Sigmoid colon (tissue), 7 donors: ENCODE data around the gene CORO1A. TPM values are rescaled to one million over a fixed set of nuclear protein-coding genes. Genes with fewer than 3 reads are reported as not detected.

Experiments
- DNase-seq: peaks from one replicate; pipeline ENCODE4 v3.0.0-alpha.2; 2019
- H3K27ac ChIP-seq, 4 donors: fragments of 200-600 bp; sonication (generic); one replicate each; pipeline ENCODE4 v1.5.1; 2016 to 2019; ENCODE audit warnings: mild to moderate bottlenecking in 1 of 4
- H3K27me3 ChIP-seq, 3 donors: fragments of 200-600 bp; sonication (generic); one replicate each; pipeline ENCODE4 v1.5.1; 2019; ENCODE audit warnings: mild to moderate bottlenecking in 1 of 3
- H3K36me3 ChIP-seq, 4 donors: fragments of 200-600 bp; sonication (generic); one replicate each; pipeline ENCODE4 v1.5.1; 2016 to 2019
- H3K4me1 ChIP-seq, 4 donors: fragments of 200-600 bp; sonication (generic); one replicate each; pipeline ENCODE4 v1.5.1; 2017 to 2019
- H3K4me3 ChIP-seq, 4 donors: fragments of 200-600 bp; sonication (generic); one replicate each; pipeline ENCODE4 v1.5.1; 2017 to 2019; ENCODE audit warnings: mild to moderate bottlenecking in 2 of 4, moderate library complexity in 1 of 4
- H3K9me3 ChIP-seq, 4 donors: fragments of 200-600 bp in 3 of 4; sonication (generic) in 3 of 4; one replicate each; pipeline versions ENCODE4 v1.5.1 to v1.6.1; 2013 to 2019
- CTCF ChIP-seq, 4 experiments: fragments of 450-650 bp in 3 of 4; fragments of 200-600 bp in 1 of 4; IDR thresholded peaks; one replicate each; pipeline ENCODE4 v1.5.1; 2016 to 2019; ENCODE audit warnings: antibody characterized with exemption in 4 of 4, mild to moderate bottlenecking in 3 of 4, moderate library complexity in 2 of 4
- EP300 ChIP-seq, 4 donors: sonication (generic); formaldehyde crosslinking; IDR thresholded peaks; one replicate each; pipeline ENCODE4 v1.6.1; 2017; ENCODE audit warnings: antibody characterized with exemption in 4 of 4
- POLR2A ChIP-seq, 2 donors: fragments of 450-650 bp; IDR thresholded peaks; one replicate each; pipeline ENCODE4 v1.6.1; 2016; ENCODE audit warnings: antibody characterized with exemption in 2 of 2, mild to moderate bottlenecking in 2 of 2, moderate library complexity in 2 of 2
- POLR2AphosphoS5 ChIP-seq, 4 donors: sonication (generic); formaldehyde crosslinking; IDR thresholded peaks; one replicate each; pipeline ENCODE4 v1.6.1; 2017; ENCODE audit warnings: antibody characterized with exemption in 4 of 4
- WGBS, 2 donors: extraction: QIAGEN DNeasy Blood & Tissue Kit; methylation state at CpG; one replicate each; pipeline ENCODE4 v1.1.7; 2013; 5-methylcytosine and 5-hydroxymethylcytosine counted together
- intact Hi-C: fragments of 100-400 bp; cut with DNase I; formaldehyde crosslinking; loops from one replicate; pipeline ENCODE4 v1.15.1; 2023
- polyA plus RNA-seq, 3 donors: library from polyadenylated mRNA; stranded (reverse); fragments of 200-250 nt; gene quantifications; one replicate each; pipeline ENCODE4 v1.2.3, GENCODE V29; 2013
- total RNA-seq, 4 donors: library from RNA; depleted of rRNA; stranded (reverse); fragments of >200 nt; gene quantifications; one replicate each; pipeline ENCODE4 v1.1.0, GENCODE V29; 2016
- donor health status: healthy with polysubstance abuse.
- donor health status: Bipolar disorder and iron deficiency.
- donor health status: healthy.

Gene CORO1A
- total and polyA plus RNA-seq, 7 donors, result 14.7 to 309 (median 28.0) TPM

GRCh38 chr16:30144917-30145316 is 38.5 kb upstream of the CORO1A start:
- DNase-seq, result no peak
- TF ChIP-seq POLR2AphosphoS5 (IDR thresholded peaks at IDR 0.05) (no peak), CTCF (IDR thresholded peaks at IDR 0.05) (no peak), EP300 (IDR thresholded peaks at IDR 0.05) (no peak), POLR2A (IDR thresholded peaks at IDR 0.05) (no peak)
- no peak overlapping the region for H3K27ac ChIP-seq
- intact Hi-C loops, result no loop called here
- no peak overlapping the region for H3K4me3 ChIP-seq
- H3K36me3 ChIP-seq, result no peaks in the 10 kb centered on the region
- no peaks in the 10 kb centered on the region for H3K27me3 ChIP-seq
- H3K4me1 ChIP-seq, result no peaks in the 10 kb centered on the region
- H3K9me3 ChIP-seq, result no peaks in the 10 kb centered on the region
- 47 to 97% methylated on average over 1 of the region's 1 CpG for WGBS, 2 donors

GRCh38 chr16:30145657-30146056 is 37.7 kb upstream of the CORO1A start:
- no peaks in the 10 kb centered on the region for H3K36me3 ChIP-seq
- H3K27ac ChIP-seq, result no peak overlapping the region
- TF ChIP-seq CTCF (IDR thresholded peaks at IDR 0.05), result no peak
- no peak for TF ChIP-seq POLR2AphosphoS5 (IDR thresholded peaks at IDR 0.05)
- TF ChIP-seq EP300 (IDR thresholded peaks at IDR 0.05), result no peak
- no peak for TF ChIP-seq POLR2A (IDR thresholded peaks at IDR 0.05)
- WGBS, 2 donors, result 57 to 68% methylated on average over 1 of the region's 1 CpG
- no peak overlapping the region for H3K4me3 ChIP-seq
- H3K27me3 ChIP-seq, result no peaks in the 10 kb centered on the region
- no peaks in the 10 kb centered on the region for H3K9me3 ChIP-seq
- H3K4me1 ChIP-seq, result no peaks in the 10 kb centered on the region
- intact Hi-C loops, result no loop called here
- no peak for DNase-seq

GRCh38 chr16:30147843-30148510 is 35.4 kb upstream of the CORO1A start:
- no peak for DNase-seq
- Histone ChIP-seq H3K27me3 (no peaks in the 10 kb centered on the region), H3K4me3 (no peak overlapping the region), H3K27ac (no peak overlapping the region), H3K4me1 (no peaks in the 10 kb centered on the region), H3K9me3 (no peaks in the 10 kb centered on the region), H3K36me3 (no peaks in the 10 kb centered on the region)
- no peak for TF ChIP-seq EP300 (IDR thresholded peaks at IDR 0.05)
- TF ChIP-seq POLR2AphosphoS5 (IDR thresholded peaks at IDR 0.05), result no peak
- TF ChIP-seq CTCF (IDR thresholded peaks at IDR 0.05), result no peak
- TF ChIP-seq POLR2A (IDR thresholded peaks at IDR 0.05), result no peak
- intact Hi-C loops, result no loop called here
- 89 to 94% methylated on average over 3 of the region's 3 CpGs for WGBS, 2 donors

GRCh38 chr16:30149250-30149930 is 34.0 kb upstream of the CORO1A start:
- H3K27ac ChIP-seq, result no peak overlapping the region
- no peaks in the 10 kb centered on the region for H3K36me3 ChIP-seq
- H3K9me3 ChIP-seq, result no peaks in the 10 kb centered on the region
- TF ChIP-seq POLR2AphosphoS5 (IDR thresholded peaks at IDR 0.05) (no peak), CTCF (IDR thresholded peaks at IDR 0.05) (no peak), EP300 (IDR thresholded peaks at IDR 0.05) (no peak), POLR2A (IDR thresholded peaks at IDR 0.05) (no peak)
- H3K4me1 ChIP-seq, result no peaks in the 10 kb centered on the region
- no peak overlapping the region for H3K4me3 ChIP-seq
- 90 to 95% methylated on average over 5 of the region's 5 CpGs for WGBS, 2 donors
- intact Hi-C loops, result no loop called here
- no peaks in the 10 kb centered on the region for H3K27me3 ChIP-seq
- no peak for DNase-seq
